ENCODE results near the gene TMEM184B.

DNA sequence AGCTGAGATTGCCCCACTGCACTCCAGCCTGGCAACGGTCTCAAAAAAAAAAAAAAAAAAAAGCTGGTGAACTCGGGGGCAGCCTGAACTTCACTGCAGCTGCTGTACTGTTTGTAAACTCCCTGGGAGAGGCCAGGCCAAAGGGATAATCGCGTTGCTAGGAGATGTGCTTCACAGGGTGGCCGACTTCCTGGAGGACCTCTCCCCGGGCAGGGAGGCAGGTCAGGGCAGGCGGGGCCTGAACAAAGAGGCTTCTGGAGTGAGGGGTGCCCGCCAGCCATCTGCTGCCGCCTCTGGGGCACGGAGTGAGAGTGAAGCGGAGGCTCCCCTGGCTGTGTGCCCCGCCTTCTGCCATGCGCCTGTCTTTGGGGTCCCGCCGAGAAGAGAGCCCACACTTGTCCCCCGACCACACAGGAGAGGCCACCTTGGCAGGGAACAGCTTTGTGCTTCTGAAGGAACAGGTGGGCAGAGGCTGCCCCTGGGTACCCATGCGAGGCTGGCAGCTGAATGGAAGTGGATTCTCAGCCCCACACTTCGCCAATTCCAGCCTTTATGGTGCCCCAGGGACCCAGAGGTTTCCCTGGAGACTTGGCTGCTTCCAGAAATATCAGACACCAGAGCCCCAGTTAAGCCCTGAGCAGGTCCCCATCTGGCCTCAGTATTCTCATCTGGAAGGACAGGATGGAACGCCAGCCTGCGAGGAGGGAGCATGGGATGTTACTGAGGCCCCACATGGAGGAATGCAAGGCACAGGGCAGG lies 29.6 kb downstream of the TMEM184B start:
- TF ChIP-seq, protein P1, sequence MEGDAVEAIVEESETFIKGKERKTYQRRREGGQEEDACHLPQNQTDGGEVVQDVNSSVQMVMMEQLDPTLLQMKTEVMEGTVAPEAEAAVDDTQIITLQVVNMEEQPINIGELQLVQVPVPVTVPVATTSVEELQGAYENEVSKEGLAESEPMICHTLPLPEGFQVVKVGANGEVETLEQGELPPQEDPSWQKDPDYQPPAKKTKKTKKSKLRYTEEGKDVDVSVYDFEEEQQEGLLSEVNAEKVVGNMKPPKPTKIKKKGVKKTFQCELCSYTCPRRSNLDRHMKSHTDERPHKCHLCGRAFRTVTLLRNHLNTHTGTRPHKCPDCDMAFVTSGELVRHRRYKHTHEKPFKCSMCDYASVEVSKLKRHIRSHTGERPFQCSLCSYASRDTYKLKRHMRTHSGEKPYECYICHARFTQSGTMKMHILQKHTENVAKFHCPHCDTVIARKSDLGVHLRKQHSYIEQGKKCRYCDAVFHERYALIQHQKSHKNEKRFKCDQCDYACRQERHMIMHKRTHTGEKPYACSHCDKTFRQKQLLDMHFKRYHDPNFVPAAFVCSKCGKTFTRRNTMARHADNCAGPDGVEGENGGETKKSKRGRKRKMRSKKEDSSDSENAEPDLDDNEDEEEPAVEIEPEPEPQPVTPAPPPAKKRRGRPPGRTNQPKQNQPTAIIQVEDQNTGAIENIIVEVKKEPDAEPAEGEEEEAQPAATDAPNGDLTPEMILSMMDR (conservative IDR thresholded peaks at IDR 0.05): no peak
- no peak for TF ChIP-seq ZFX (IDR thresholded peaks at IDR 0.05)
